ENCODE measurements around the gene HS2ST1.

HS2ST1 gene

GRCh38 chr1:87117761-87118368, 203.4 kb downstream of the HS2ST1 start:
- DNase-seq = no peak

GRCh38 chr1:87119541-87120140, 205.2 kb downstream of the HS2ST1 start:
- no peak for DNase-seq

- no peak for DNase-seq
Observed at GRCh38 chr1:87120779-87121178, 206.3 kb downstream of the HS2ST1 start.

GRCh38 chr1:87121711-87122163, 207.3 kb downstream of the HS2ST1 start:
- no peak for DNase-seq

GRCh38 chr1:87122243-87122642, 207.8 kb downstream of the HS2ST1 start:
- no peak for DNase-seq

- no peak for DNase-seq
Observed at GRCh38 chr1:87123610-87124009, 209.2 kb downstream of the HS2ST1 start.

GRCh38 chr1:87126886-87127505, 212.6 kb downstream of the HS2ST1 start:
- no peak for DNase-seq

- no peak for DNase-seq
Observed at GRCh38 chr1:87127581-87127980, 213.1 kb downstream of the HS2ST1 start.

- no peak for DNase-seq
Observed at GRCh38 chr1:87129038-87129437, 214.6 kb downstream of the HS2ST1 start.

GRCh38 chr1:87129606-87130005, 215.2 kb downstream of the HS2ST1 start:
- no peak for DNase-seq

- DNase-seq = no peak
Observed at GRCh38 chr1:87130438-87130837, 216.0 kb downstream of the HS2ST1 start.

GRCh38 chr1:87131809-87132283, 217.4 kb downstream of the HS2ST1 start:
- no peak for DNase-seq

- DNase-seq = no peak
Observed at GRCh38 chr1:87132284-87132870, 217.9 kb downstream of the HS2ST1 start.

GRCh38 chr1:87134061-87134460, 219.6 kb downstream of the HS2ST1 start:
- DNase-seq = no peak

GRCh38 chr1:87134625-87135328, 220.3 kb downstream of the HS2ST1 start:
- no peak for DNase-seq

- DNase-seq = no peak
Observed at GRCh38 chr1:87135329-87135712, 220.9 kb downstream of the HS2ST1 start.

GRCh38 chr1:87136607-87137341, 222.3 kb downstream of the HS2ST1 start:
- no peak for DNase-seq

GRCh38 chr1:87137342-87137739, 222.9 kb downstream of the HS2ST1 start:
- DNase-seq = no peak

- no peak for DNase-seq
Observed at GRCh38 chr1:87140831-87141540, 226.6 kb downstream of the HS2ST1 start.

GRCh38 chr1:87141556-87141955, 227.1 kb downstream of the HS2ST1 start:
- peak; percentile 38 for DNase-seq

GRCh38 chr1:87143413-87144135, 229.1 kb downstream of the HS2ST1 start:
- no peak for DNase-seq
